T-helper 1 cell treated with Interleukin-12 subunit alpha and Interleukin-12 subunit beta and Interleukin-4 antibody, amounts not matched to agents 30 μg/mL and 1 μg/mL, for 36 hours (primary cell): Measurements from ENCODE around the gene CNIH3.
"Not testable (repeated sequence)": the region's sequence is repeated elsewhere in the genome, so short reads cannot be mapped to it uniquely, and the experiment has no call there.

Experiments used
- H3K27ac Mint-ChIP-seq: one replicate; pipeline ENCODE4 v1.8.0; 2021; ENCODE audit warnings: mild to moderate bottlenecking, mixed read lengths
- H3K27me3 Mint-ChIP-seq: one replicate; pipeline ENCODE4 v1.8.0; 2021; ENCODE audit warnings: low read depth, mixed read lengths
- H3K36me3 Mint-ChIP-seq: one replicate; pipeline ENCODE4 v1.8.0; 2021; ENCODE audit warnings: low read depth, mixed read lengths
- H3K4me1 Mint-ChIP-seq: one replicate; pipeline ENCODE4 v1.8.0; 2021; ENCODE audit warnings: low read depth, mixed read lengths
- H3K4me3 Mint-ChIP-seq: one replicate; pipeline ENCODE4 v1.8.0; 2021; ENCODE audit warnings: mild to moderate bottlenecking, moderate library complexity, mixed read lengths
- H3K9me3 Mint-ChIP-seq: one replicate; pipeline ENCODE4 v1.8.0; 2021; ENCODE audit warnings: mixed read lengths

Gene CNIH3

GRCh38 chr1:224698015-224698451 lies 81.9 kb downstream of the CNIH3 start:
- Mint-ChIP-seq H3K4me3 (no peak overlapping the region), H3K4me1 (no peaks in the 10 kb centered on the region), H3K9me3 (no peaks in the 10 kb centered on the region), H3K27me3 (no peaks in the 10 kb centered on the region), H3K27ac (no peak overlapping the region), H3K36me3 (no peaks in the 10 kb centered on the region)

DNA sequence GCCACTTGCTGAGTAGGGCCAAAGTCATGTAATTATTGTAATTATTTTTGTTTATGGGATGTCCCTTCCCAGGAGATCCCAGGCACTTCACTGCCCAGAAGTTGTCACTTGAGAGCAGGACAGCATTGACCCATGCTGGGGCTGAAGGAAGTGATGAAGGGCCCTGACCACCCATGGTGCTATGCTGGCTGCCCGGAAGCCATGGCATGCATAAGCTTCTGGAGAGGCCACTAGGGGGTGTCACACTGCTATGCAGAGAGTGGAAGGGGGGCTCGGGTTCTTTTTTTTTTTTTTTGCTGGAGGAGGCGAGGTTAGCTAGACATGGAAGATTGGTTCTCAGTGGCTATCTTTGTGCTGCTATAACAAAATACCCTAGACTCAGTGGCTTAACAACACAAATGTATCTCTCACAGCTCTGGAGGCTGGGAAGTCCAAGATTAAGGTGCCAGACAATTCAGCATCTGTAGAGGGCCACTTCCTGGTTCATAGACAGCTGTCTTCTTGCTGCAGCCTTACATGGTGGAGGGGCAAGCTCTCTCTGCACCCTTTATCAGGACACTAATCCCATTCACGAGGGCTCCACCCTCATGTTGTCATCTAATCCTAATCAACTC lies 84.9 kb downstream of the CNIH3 start:
- Mint-ChIP-seq H3K27me3 (peaks cover 4% of the 10 kb centered on the region), H3K9me3 (no peaks in the 10 kb centered on the region), H3K4me3 (no peak overlapping the region), H3K27ac (no peak overlapping the region), H3K36me3 (no peaks in the 10 kb centered on the region), H3K4me1 (no peaks in the 10 kb centered on the region)

- no peaks in the 10 kb centered on the region for H3K9me3 Mint-ChIP-seq
- H3K4me1 Mint-ChIP-seq, result no peaks in the 10 kb centered on the region
- H3K36me3 Mint-ChIP-seq, result no peaks in the 10 kb centered on the region
- H3K27ac Mint-ChIP-seq, result no peak overlapping the region
- H3K4me3 Mint-ChIP-seq, result no peak overlapping the region
- H3K27me3 Mint-ChIP-seq, result peaks cover 4% of the 10 kb centered on the region
Observed at GRCh38 chr1:224703702-224704101, 87.6 kb downstream of the CNIH3 start.

DNA sequence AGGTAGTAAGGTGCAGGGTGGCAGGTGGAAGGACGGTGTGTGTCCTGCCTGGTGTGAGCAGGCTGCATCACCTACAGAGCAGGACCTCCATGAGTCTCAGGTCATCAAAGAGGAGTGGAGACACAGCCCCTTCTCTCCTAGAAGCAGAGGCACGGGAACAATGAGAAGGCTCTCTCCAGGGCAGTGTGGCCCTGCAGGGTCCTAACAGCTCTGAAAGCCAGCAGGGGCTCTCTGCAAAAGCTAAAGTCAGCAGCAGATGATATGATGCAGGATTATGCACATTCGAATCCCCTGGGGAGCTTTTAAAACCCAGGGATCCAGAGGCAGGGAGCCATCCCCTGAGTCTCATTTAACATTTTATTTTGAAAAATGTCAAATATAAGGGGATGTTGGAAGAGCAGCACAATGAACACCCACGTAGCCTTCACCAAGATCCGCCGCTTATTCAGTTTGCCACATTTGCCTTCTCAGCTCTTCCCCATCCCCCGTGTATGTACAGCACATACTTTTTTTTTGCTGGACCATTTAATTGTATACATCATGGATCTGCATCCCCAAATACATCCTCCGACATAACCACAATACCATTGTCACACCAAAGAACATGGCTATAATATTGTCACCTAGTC lies 88.1 kb downstream of the CNIH3 start:
- no peaks in the 10 kb centered on the region for H3K4me1 Mint-ChIP-seq
- no peaks in the 10 kb centered on the region for H3K36me3 Mint-ChIP-seq
- no peaks in the 10 kb centered on the region for H3K9me3 Mint-ChIP-seq
- no peak overlapping the region for H3K27ac Mint-ChIP-seq
- peaks cover 4% of the 10 kb centered on the region for H3K27me3 Mint-ChIP-seq
- no peak overlapping the region for H3K4me3 Mint-ChIP-seq

DNA sequence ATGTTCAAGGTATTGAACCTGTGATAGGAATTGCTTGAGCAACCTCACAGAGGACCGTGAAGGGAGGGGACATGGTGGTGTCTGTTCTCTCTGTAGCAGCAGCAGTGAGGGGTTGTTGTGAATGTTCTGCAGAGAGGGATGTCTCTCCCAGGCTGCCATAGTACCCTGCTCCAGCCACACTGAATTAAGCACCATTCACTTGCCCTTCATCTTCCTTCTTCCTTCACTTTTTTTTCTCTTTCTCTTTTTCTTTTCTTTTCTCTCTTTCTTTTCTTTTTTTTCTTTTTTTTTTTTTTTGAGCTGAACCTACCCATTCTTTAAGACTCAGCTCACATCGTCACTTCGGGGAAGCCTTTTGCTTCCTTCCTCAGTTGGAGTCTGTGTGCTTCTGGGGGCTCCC lies 89.5 kb downstream of the CNIH3 start:
- no peak overlapping the region for H3K4me3 Mint-ChIP-seq
- no peak overlapping the region for H3K27ac Mint-ChIP-seq
- H3K9me3 Mint-ChIP-seq, result no peaks in the 10 kb centered on the region
- H3K27me3 Mint-ChIP-seq, result peaks cover 4% of the 10 kb centered on the region
- H3K4me1 Mint-ChIP-seq, result no peaks in the 10 kb centered on the region
- H3K36me3 Mint-ChIP-seq, result no peaks in the 10 kb centered on the region

- H3K27ac Mint-ChIP-seq, result no peak overlapping the region
- peaks cover 4% of the 10 kb centered on the region for H3K27me3 Mint-ChIP-seq
- no peak overlapping the region for H3K4me3 Mint-ChIP-seq
- no peaks in the 10 kb centered on the region for H3K36me3 Mint-ChIP-seq
- no peaks in the 10 kb centered on the region for H3K4me1 Mint-ChIP-seq
- H3K9me3 Mint-ChIP-seq, result no peaks in the 10 kb centered on the region
Observed at GRCh38 chr1:224707843-224708725, 92.0 kb downstream of the CNIH3 start.

DNA sequence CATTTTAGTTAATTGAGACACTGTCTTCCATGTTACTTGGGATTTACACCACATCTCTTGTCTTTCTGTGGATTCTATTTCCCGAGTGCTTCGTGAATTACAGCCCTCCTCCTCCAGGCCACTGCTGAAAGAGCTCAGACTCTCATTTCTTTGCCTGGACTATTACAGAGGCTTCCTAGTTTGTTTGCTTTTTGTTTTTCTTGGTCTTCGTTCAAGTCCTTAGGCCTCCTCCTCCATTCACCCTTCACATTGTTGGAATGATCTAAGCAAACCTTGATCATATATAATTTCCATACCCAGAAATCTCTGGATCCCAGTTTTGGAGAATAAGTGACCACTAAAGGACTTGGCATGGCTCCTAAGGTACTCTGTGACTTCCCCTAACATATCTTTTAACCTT lies 94.1 kb downstream of the CNIH3 start:
- no peak overlapping the region for H3K4me3 Mint-ChIP-seq
- no peaks in the 10 kb centered on the region for H3K9me3 Mint-ChIP-seq

DNA sequence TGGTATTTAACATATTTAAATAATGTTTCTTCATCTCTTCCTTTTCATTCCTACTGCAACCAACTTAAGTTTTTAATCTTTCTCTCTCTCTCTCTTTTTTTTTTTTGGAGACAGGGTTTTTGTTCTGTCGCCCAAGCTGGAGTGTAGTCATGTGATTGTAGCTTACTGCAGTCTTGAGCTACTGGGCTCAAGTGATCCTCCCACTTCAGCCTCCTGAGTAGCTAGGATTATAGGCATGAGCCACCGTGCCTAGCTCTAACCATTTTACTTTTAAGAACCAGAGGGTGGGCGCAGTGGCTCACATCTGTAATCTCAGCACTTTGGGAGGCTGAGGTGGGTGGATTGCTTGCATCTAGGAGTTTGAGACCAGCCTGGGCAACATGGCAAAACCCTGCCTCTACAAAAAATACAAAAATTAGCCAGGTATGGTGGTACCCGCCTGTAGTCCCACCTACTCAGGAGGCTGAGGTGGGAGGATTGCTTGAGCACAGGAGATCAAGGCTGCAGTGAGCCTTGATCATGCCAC lies 95.2 kb downstream of the CNIH3 start:
- H3K9me3 Mint-ChIP-seq, H3K4me3 Mint-ChIP-seq, H3K36me3 Mint-ChIP-seq, H3K4me1 Mint-ChIP-seq, H3K27ac Mint-ChIP-seq, H3K27me3 Mint-ChIP-seq: not testable (repeated sequence)

More for the DNA sequence above, 94.1 kb downstream of the CNIH3 start:
- Mint-ChIP-seq H3K4me1 (no peaks in the 10 kb centered on the region), H3K27me3 (no peaks in the 10 kb centered on the region), H3K27ac (no peak overlapping the region), H3K36me3 (no peaks in the 10 kb centered on the region)

GRCh38 chr1:224711876-224712275 lies 95.8 kb downstream of the CNIH3 start:
- H3K27me3 Mint-ChIP-seq, result no peaks in the 10 kb centered on the region
- no peak overlapping the region for H3K27ac Mint-ChIP-seq
- H3K36me3 Mint-ChIP-seq, result no peaks in the 10 kb centered on the region
- no peak overlapping the region for H3K4me3 Mint-ChIP-seq
- H3K4me1 Mint-ChIP-seq, result no peaks in the 10 kb centered on the region
- H3K9me3 Mint-ChIP-seq, result no peaks in the 10 kb centered on the region

- Mint-ChIP-seq H3K36me3 (no peaks in the 10 kb centered on the region), H3K4me1 (peaks cover 5% of the 10 kb centered on the region), H3K27me3 (peaks cover 5% of the 10 kb centered on the region), H3K9me3 (no peaks in the 10 kb centered on the region), H3K27ac (no peak overlapping the region), H3K4me3 (no peak overlapping the region)
Observed at GRCh38 chr1:224713228-224713627, 97.1 kb downstream of the CNIH3 start.

DNA sequence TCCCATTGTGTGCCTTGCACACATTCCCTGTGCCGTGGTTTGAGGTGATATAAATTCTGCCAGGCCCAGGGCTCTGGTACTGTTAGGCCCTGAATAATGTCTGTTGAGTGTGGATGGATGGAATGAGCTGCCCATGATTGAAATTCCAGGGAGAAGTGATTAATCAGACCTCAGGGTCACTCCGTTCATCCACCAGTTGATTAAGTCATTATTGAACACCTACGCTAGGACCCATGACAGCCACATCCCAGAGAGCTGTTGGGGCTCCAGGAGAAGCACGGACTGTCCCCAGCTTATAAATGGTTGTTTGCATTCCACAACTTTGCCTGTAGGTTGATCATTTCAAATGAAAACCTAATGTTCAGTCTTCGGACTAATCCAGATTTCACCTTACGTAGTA lies 98.4 kb downstream of the CNIH3 start:
- no peak overlapping the region for H3K27ac Mint-ChIP-seq
- no peaks in the 10 kb centered on the region for H3K9me3 Mint-ChIP-seq
- H3K4me1 Mint-ChIP-seq, result peaks cover 14% of the 10 kb centered on the region
- peaks cover 9% of the 10 kb centered on the region for H3K27me3 Mint-ChIP-seq
- no peaks in the 10 kb centered on the region for H3K36me3 Mint-ChIP-seq
- H3K4me3 Mint-ChIP-seq, result no peak overlapping the region

- H3K36me3 Mint-ChIP-seq, result no peaks in the 10 kb centered on the region
- H3K4me3 Mint-ChIP-seq, result peak overlapping the region; percentile 27
- H3K27me3 Mint-ChIP-seq, result peaks cover 18% of the 10 kb centered on the region
- no peaks in the 10 kb centered on the region for H3K9me3 Mint-ChIP-seq
- H3K4me1 Mint-ChIP-seq, result peaks cover 14% of the 10 kb centered on the region
- H3K27ac Mint-ChIP-seq, result no peak overlapping the region
Observed at GRCh38 chr1:224718470-224719053, 102.4 kb downstream of the CNIH3 start.

DNA sequence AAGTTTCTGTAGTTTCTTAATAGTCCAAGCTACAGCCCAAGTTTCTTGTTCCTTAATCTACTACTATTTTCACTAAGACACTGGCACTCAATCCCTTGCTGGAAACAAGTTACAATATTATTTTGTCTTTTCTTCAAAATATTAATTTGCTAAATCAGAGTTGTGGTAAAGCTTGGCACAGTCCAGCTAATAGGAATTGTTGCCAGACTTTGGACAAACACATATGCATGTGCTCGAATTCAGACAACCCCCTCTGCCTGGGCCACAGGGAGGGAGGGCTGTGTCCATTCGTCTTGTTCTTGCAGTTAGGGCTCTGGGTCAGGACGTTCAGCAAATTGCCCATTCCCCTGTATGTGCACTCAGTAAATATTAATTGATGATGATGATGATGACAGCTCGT lies 103.6 kb downstream of the CNIH3 start:
- Mint-ChIP-seq H3K36me3 (no peaks in the 10 kb centered on the region), H3K4me1 (peaks cover 14% of the 10 kb centered on the region), H3K27me3 (peaks cover 18% of the 10 kb centered on the region)

GRCh38 chr1:224720216-224720615 lies 104.1 kb downstream of the CNIH3 start:
- Mint-ChIP-seq H3K9me3 (no peaks in the 10 kb centered on the region), H3K27me3 (peaks cover 18% of the 10 kb centered on the region), H3K27ac (no peak overlapping the region), H3K4me3 (no peak overlapping the region), H3K36me3 (no peaks in the 10 kb centered on the region), H3K4me1 (peaks cover 14% of the 10 kb centered on the region)

More for the DNA sequence above, 103.6 kb downstream of the CNIH3 start:
- Mint-ChIP-seq H3K9me3 (no peaks in the 10 kb centered on the region), H3K27ac (no peak overlapping the region), H3K4me3 (no peak overlapping the region)
